Endothelial cell of umbilical vein (primary cell): ENCODE results near the gene CDH23. TPM values are rescaled to one million over a fixed set of nuclear protein-coding genes. Genes with fewer than 3 reads are reported as not detected.

Experiments
- BruUV-seq: library from RNA; stranded (reverse); fragments of 400-500 nt; replicated peaks from 2 replicates; lab custom pipeline; 2021; lab: Mats Ljungman, UMichigan
- CTCF ChIA-PET: fragments of 300-600, 350-600 bp; sonication (Branson Sonifier 250); formaldehyde crosslinking; loops from one replicate; lab custom pipeline; 2021; ENCODE audit warnings: antibody characterized with exemption, inconsistent platforms; lab: Charles Lee
- POLR2A ChIA-PET: fragments of 300-600, 350-600 bp; sonication (Branson Sonifier 250); formaldehyde crosslinking; loops from one replicate; lab custom pipeline; 2021; ENCODE audit warnings: antibody characterized with exemption, inconsistent platforms; lab: Charles Lee
- DNase-seq: peaks from one replicate; pipeline ENCODE4 v3.0.0-alpha.2; 2011; ENCODE audit warnings: low read depth, low spot score
- FAIRE-seq: peaks from 2 replicates; lab custom pipeline; 2011; peaks lifted over from hg19 to GRCh38; lab: Jason Lieb, UNC
- H2AFZ ChIP-seq: 2 replicates; pipeline ENCODE4 v1.6.0; 2012; ENCODE audit warnings: low read depth, low read length, control low read depth, inconsistent platforms
- H3K27ac ChIP-seq: 2 replicates; pipeline ENCODE4 v1.5.1; 2011; ENCODE audit warnings: low read depth, mild to moderate bottlenecking, control low read depth, low read length, moderate library complexity; ENCODE audit not compliant: insufficient read depth
- H3K27me3 ChIP-seq, 2 experiments: 2 replicates each; pipeline versions ENCODE4 v1.6.0 to v1.6.1; 2011; ENCODE audit warnings: low read length in 2 of 2, mixed read lengths in 1 of 2; ENCODE audit not compliant: control insufficient read depth in 2 of 2, insufficient read depth in 2 of 2
- H3K36me3 ChIP-seq, 2 experiments: 2 replicates in 1 of 2; 3 replicates in 1 of 2; pipeline ENCODE4 v1.5.1; 2011; ENCODE audit warnings: low read length in 2 of 2, mild to moderate bottlenecking in 1 of 2, moderate library complexity in 1 of 2; ENCODE audit not compliant: control insufficient read depth in 2 of 2, insufficient read depth in 2 of 2; ENCODE audit errors: extremely low read depth in 1 of 2
- H3K4me1 ChIP-seq: 3 replicates; pipeline ENCODE4 v1.5.1; 2011; ENCODE audit warnings: mild to moderate bottlenecking, low read length; ENCODE audit not compliant: control insufficient read depth, insufficient read depth; ENCODE audit errors: extremely low read depth
- H3K4me2 ChIP-seq: 2 replicates; pipeline ENCODE4 v1.6.1; 2011; ENCODE audit warnings: low read length, control low read depth, mixed read lengths; ENCODE audit not compliant: insufficient read depth
- H3K4me3 ChIP-seq, 3 experiments: fragments of 200-600 bp in 1 of 3; sonication (generic), shearing (Covaris generic) in 1 of 3; replicated peaks in 1 of 3; 2 replicates each; pipeline ENCODE4 v1.5.1; 2011 to 2016; ENCODE audit warnings: control low read depth in 3 of 3, low read length in 3 of 3, mild to moderate bottlenecking in 2 of 3, inconsistent platforms in 1 of 3, low read depth in 1 of 3, moderate library complexity in 1 of 3; ENCODE audit not compliant: insufficient read depth in 1 of 3
- H3K79me2 ChIP-seq: 2 replicates; pipeline ENCODE4 v1.6.0; 2012; ENCODE audit warnings: low read length, inconsistent platforms; ENCODE audit not compliant: control insufficient read depth, insufficient read depth
- H3K9ac ChIP-seq: replicated peaks from 2 replicates; pipeline ENCODE3; 2011; ENCODE audit warnings: low read length, control low read depth; ENCODE audit not compliant: insufficient read depth; ENCODE audit errors: extremely low read depth
- H3K9me1 ChIP-seq: replicated peaks from 3 replicates; pipeline ENCODE4 v1.6.0; 2011; ENCODE audit warnings: mild to moderate bottlenecking, low read length; ENCODE audit not compliant: control insufficient read depth, insufficient read depth; ENCODE audit errors: extremely low read depth
- H3K9me3 ChIP-seq: replicated peaks from 2 replicates; pipeline ENCODE4 v1.5.1; 2012; ENCODE audit warnings: low read length, inconsistent platforms; ENCODE audit not compliant: control insufficient read depth, insufficient read depth
- H4K20me1 ChIP-seq: replicated peaks from 2 replicates; pipeline ENCODE3; 2011; ENCODE audit warnings: mild to moderate bottlenecking, low read length; ENCODE audit not compliant: control insufficient read depth, insufficient read depth; ENCODE audit errors: extremely low read depth
- CTCF ChIP-seq, 2 donors: IDR thresholded peaks; 1 replicate in 1 of 2; 2 replicates in 1 of 2; pipeline ENCODE4 v1.5.1; 2011; ENCODE audit warnings: low read length in 2 of 2, mild to moderate bottlenecking in 2 of 2, moderate library complexity in 2 of 2, control low read depth in 1 of 2, inconsistent platforms in 1 of 2, low read depth in 1 of 2; ENCODE audit not compliant: insufficient read depth in 1 of 2; ENCODE audit errors: extremely low read depth in 1 of 2
- FOS ChIP-seq: IDR thresholded peaks from 2 replicates; pipeline ENCODE4 v1.6.1; 2011; ENCODE audit warnings: mild to moderate bottlenecking, low read length, moderate library complexity, borderline replicate concordance; ENCODE audit not compliant: insufficient read depth
- GATA2 ChIP-seq: IDR thresholded peaks from 2 replicates; pipeline ENCODE4 v1.7.0; 2011; ENCODE audit warnings: low read depth, mild to moderate bottlenecking, moderate library complexity, mixed read lengths, low read length; ENCODE audit not compliant: insufficient read length, insufficient read depth
- MAX ChIP-seq: IDR thresholded peaks from 2 replicates; pipeline ENCODE4 v1.6.1; 2011; ENCODE audit not compliant: insufficient read depth, insufficient read length
- MYC ChIP-seq: IDR thresholded peaks from one replicate; pipeline ENCODE4 v1.6.1; 2011; ENCODE audit warnings: mild to moderate bottlenecking, low read depth, low read length
- POLR2A ChIP-seq: IDR thresholded peaks from 2 replicates; pipeline ENCODE4 v1.6.1; 2012; ENCODE audit warnings: low read depth, mild to moderate bottlenecking, control low read depth, low read length
- dilution Hi-C: fragments of 300-500 bp; cut with MboI; formaldehyde crosslinking; loops from one replicate; pipeline ENCODE4 v1.15.0; 2019; ENCODE audit warnings: low sequenced_read_pairs; ENCODE audit not compliant: extremely low pct_ligation_motif_present
- intact Hi-C: fragments of 100-400 bp; cut with micrococcal nuclease; formaldehyde crosslinking; loops from one replicate; pipeline ENCODE4 v1.10.0; 2022
- polyA plus RNA-seq, 4 experiments: library from polyadenylated mRNA; depleted of rRNA in 3 of 4; stranded (reverse) in 3 of 4; unstranded in 1 of 4; fragments of >200 nt; gene quantifications; 2 replicates each; pipeline versions ENCODE4 v1.2.1 to v1.2.3, GENCODE V29; 2011 to 2012; ENCODE audit warnings: missing spikeins in 1 of 4
- total RNA-seq: library from RNA; stranded (reverse); gene quantifications from 2 replicates; pipeline ENCODE4 v1.2.3, GENCODE V29; 2021

CDH23 gene
- total and polyA plus RNA-seq, 2 donors (not counting 3 experiments of a cell fraction or from before 2014, with no cell fraction given), result not detected

- FAIRE-seq (no peak), DNase-seq (peak; percentile 29)
- intact Hi-C loops (loop anchor here (1.0 kb wide), 1 partner anchor 60 kb away; no protein-coding TSS in a partner anchor), dilution Hi-C loops (no loop called here)
- Histone ChIP-seq H4K20me1 (peaks cover 12% of the 10 kb centered on the region), H3K36me3 (peaks cover under 1 to 21% of the 10 kb centered on the region in 2 experiments), H3K9me1 (no peaks in the 10 kb centered on the region), H3K9me3 (no peaks in the 10 kb centered on the region), H3K27ac (peak overlapping the region; percentile 39), H3K4me2 (no peak overlapping the region), H3K4me3 (no peak overlapping the region), H2AFZ (no peak overlapping the region), H3K79me2 (peaks cover 89% of the 10 kb centered on the region), H3K9ac (no peak overlapping the region), H3K4me1 (peaks cover 30% of the 10 kb centered on the region), H3K27me3 (no peaks in the 10 kb centered on the region)
- no TSS peak for BruUV-seq
- CTCF ChIA-PET, result interaction anchor here (1.1 to 9.6 kb wide), 6 partner anchors 10 to 212 kb away, joined by 3 to 152 read pairs (median 4); partner anchors contain the start of gene PSAP
- no peak for TF ChIP-seq MYC
- no peak for TF ChIP-seq POLR2A
- TF ChIP-seq MAX, result no peak
- no peak for TF ChIP-seq FOS
- no peak for TF ChIP-seq GATA2
- POLR2A ChIA-PET, result interaction anchor here (2.0 kb wide), 1 partner anchor 15 kb away, joined by 7 read pairs; the partner anchor contains the start of gene PSAP
Observed at GRCh38 chr10:71836596-71836974, 439.9 kb downstream of the CDH23 start.

GRCh38 chr10:71837098-71837827, 440.5 kb downstream of the CDH23 start:
- CTCF ChIA-PET, result interaction anchor here (1.3 to 9.6 kb wide), 3 partner anchors 46 to 212 kb away, joined by 3 to 152 read pairs (median 11); no protein-coding TSS in a partner anchor
- dilution Hi-C loops (no loop called here), intact Hi-C loops (no loop called here)
- H3K27me3 ChIP-seq, result no peaks in the 10 kb centered on the region
- no peaks in the 10 kb centered on the region for H3K9me3 ChIP-seq
- FAIRE-seq, result no peak
- TF ChIP-seq GATA2, result no peak
- peak; percentile 14 to 18 for TF ChIP-seq CTCF (IDR thresholded peaks at IDR 0.05; ENCODE audit: extremely low read depth in 1 of 2, insufficient read depth in 1 of 2, low read depth in 1 of 2, low read length in 2 of 2)
- no peak for TF ChIP-seq MYC
- H3K79me2 ChIP-seq, result peaks cover 91% of the 10 kb centered on the region
- BruUV-seq, result no TSS peak
- no peak overlapping the region for H3K9ac ChIP-seq
- POLR2A ChIA-PET, result interaction anchor here (2.0 kb wide), 1 partner anchor 14 kb away, joined by 7 read pairs; the partner anchor contains the start of gene PSAP
- H3K9me1 ChIP-seq, result no peaks in the 10 kb centered on the region
- H4K20me1 ChIP-seq, result peaks cover 15% of the 10 kb centered on the region
- no peak overlapping the region for H3K4me3 ChIP-seq
- no peak overlapping the region for H3K27ac ChIP-seq
- no peak overlapping the region for H2AFZ ChIP-seq
- H3K4me1 ChIP-seq, result peaks cover 26% of the 10 kb centered on the region
- H3K4me2 ChIP-seq, result no peak overlapping the region
- peaks cover 0 to 14% of the 10 kb centered on the region in 2 experiments for H3K36me3 ChIP-seq
- DNase-seq, result no peak
